ENCODE measurements around the gene EIF3K.
"Not testable (repeated sequence)": the region's sequence is repeated elsewhere in the genome, so short reads cannot be mapped to it uniquely, and the experiment has no call there.

Gene EIF3K, protein sequence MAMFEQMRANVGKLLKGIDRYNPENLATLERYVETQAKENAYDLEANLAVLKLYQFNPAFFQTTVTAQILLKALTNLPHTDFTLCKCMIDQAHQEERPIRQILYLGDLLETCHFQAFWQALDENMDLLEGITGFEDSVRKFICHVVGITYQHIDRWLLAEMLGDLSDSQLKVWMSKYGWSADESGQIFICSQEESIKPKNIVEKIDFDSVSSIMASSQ

GRCh38 chr19:38618590-38619360 is at the start of gene EIF3K:
Gene EIF3K, plus strand, starts transcription at chr19:38619188. Its CDS starts 81 bp downstream, at chr19:38619269.
- DNase-seq (ENCODE audit: low read depth, low spot score) = peak; percentile 88
- peak within 1 kb of the TSS; percentile 65 for H3K27ac ChIP-seq

GRCh38 chr19:38569368-38569983 is 49.5 kb upstream of the EIF3K start:
- no peak for DNase-seq (ENCODE audit: low read depth, low spot score)
- H3K27ac ChIP-seq = no peak overlapping the region

DNA sequence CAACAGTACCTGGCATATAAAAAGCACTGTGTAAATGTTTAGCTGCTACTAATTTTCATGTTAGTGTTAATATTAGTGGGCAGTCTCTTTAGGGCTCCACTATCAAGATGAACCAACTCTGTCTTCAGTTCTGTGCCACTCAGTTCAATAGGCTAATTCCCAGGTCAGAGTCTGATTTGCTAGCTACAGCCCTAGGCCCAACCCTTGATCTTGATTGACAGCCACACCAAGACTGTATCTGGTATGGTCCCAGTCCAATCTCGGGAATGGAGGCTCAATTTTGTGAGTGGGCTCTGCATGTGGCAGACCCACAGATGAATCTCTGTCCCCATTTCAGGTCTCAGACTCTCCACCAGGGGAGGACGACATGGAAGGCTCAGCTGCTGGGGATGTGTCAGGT is 47.3 kb upstream of the EIF3K start:
- no peak overlapping the region for H3K27ac ChIP-seq
- no peak for DNase-seq (ENCODE audit: low read depth, low spot score)

- no peak for DNase-seq (ENCODE audit: low read depth, low spot score)
These were observed 41.2 kb upstream of the EIF3K start for GRCh38 chr19:38577826-38578225.

GRCh38 chr19:38579304-38579703 is 39.7 kb upstream of the EIF3K start:
- peak; percentile 81 for DNase-seq (ENCODE audit: low read depth, low spot score)

More at GRCh38 chr19:38577826-38578225, 41.2 kb upstream of the EIF3K start:
- H3K27ac ChIP-seq = no peak overlapping the region

GRCh38 chr19:38580080-38580479 is 38.9 kb upstream of the EIF3K start:
- H3K27ac ChIP-seq = no peak overlapping the region
- no peak for DNase-seq (ENCODE audit: low read depth, low spot score)

More at GRCh38 chr19:38579304-38579703, 39.7 kb upstream of the EIF3K start:
- not testable (repeated sequence) for H3K27ac ChIP-seq

- H3K27ac ChIP-seq = no peak overlapping the region
- no peak for DNase-seq (ENCODE audit: low read depth, low spot score)
These were observed 35.6 kb upstream of the EIF3K start for GRCh38 chr19:38583219-38583984.

DNA sequence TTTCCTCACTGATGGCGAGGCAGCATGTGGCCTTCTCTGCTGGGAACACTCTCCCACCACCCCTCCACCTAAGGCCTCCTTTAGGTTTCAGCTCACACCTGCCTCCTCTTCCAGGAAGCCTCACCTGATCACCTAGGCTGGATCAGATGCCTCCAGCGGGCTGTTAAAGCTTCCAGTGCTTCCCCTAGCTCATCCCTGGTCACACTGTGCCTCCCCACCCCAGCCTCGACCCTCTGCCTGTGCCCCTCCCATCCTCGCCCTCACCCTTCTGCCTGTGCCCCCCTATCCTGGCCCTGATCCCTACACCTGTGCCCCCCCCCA is 35.0 kb upstream of the EIF3K start:
- DNase-seq (ENCODE audit: low read depth, low spot score) = no peak
- no peak overlapping the region for H3K27ac ChIP-seq

GRCh38 chr19:38587562-38587961 is 31.4 kb upstream of the EIF3K start:
- H3K27ac ChIP-seq = no peak overlapping the region
- DNase-seq (ENCODE audit: low read depth, low spot score) = no peak

DNA sequence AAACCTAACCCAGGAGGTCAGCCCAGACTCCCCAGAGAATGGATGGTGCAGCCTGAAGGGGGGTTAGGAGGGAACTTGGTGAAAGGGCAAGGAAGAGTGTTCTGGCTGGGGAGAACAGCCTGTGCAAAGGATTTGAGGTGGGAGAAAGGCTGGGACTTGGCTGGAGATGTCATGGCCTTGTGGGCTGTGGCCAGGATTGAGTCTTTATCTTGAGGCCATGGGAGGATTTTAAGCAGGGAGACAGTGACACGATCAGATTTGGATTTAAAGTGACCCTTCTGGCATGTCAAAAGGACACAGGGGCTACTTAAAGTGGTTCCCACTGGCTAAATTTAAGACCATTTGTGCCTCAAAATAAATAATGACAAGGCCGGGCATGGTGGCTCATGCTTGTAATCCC is 30.9 kb upstream of the EIF3K start:
- DNase-seq (ENCODE audit: low read depth, low spot score) = no peak

GRCh38 chr19:38592940-38593339 is 26.0 kb upstream of the EIF3K start:
- DNase-seq (ENCODE audit: low read depth, low spot score) = no peak
- H3K27ac ChIP-seq = no peak overlapping the region

More for the DNA sequence above, 30.9 kb upstream of the EIF3K start:
- H3K27ac ChIP-seq = no peak overlapping the region

- no peak for DNase-seq (ENCODE audit: low read depth, low spot score)
- H3K27ac ChIP-seq = no peak overlapping the region
These were observed 22.7 kb upstream of the EIF3K start for GRCh38 chr19:38596057-38596981.

GRCh38 chr19:38597075-38597474 is 21.9 kb upstream of the EIF3K start:
- DNase-seq (ENCODE audit: low read depth, low spot score) = no peak
- H3K27ac ChIP-seq = no peak overlapping the region

GRCh38 chr19:38599722-38600121 is 19.3 kb upstream of the EIF3K start:
- H3K27ac ChIP-seq = no peak overlapping the region
- DNase-seq (ENCODE audit: low read depth, low spot score) = no peak

DNA sequence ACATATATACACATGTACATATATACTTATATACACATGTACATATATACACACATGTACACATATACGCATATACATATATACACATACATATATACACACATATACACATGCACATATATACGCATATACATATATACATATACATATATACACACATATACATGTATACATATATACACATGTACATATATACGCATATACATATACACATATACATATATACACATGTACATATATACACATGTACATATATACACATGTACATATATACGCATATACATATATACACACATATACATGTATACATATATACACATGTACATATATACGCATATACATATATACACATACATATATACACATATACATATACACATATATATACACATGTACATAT is 16.1 kb upstream of the EIF3K start:
- H3K27ac ChIP-seq; DNase-seq (ENCODE audit: low read depth, low spot score): not testable (repeated sequence)

- no peak overlapping the region for H3K27ac ChIP-seq
- DNase-seq (ENCODE audit: low read depth, low spot score) = no peak
These were observed 12.9 kb upstream of the EIF3K start for GRCh38 chr19:38606131-38606530.

- no peak for DNase-seq (ENCODE audit: low read depth, low spot score)
- H3K27ac ChIP-seq = no peak overlapping the region
These were observed 4.7 kb upstream of the EIF3K start for GRCh38 chr19:38614289-38614688.

- no peak for DNase-seq (ENCODE audit: low read depth, low spot score)
- H3K27ac ChIP-seq = no peak overlapping the region
These were observed 3.9 kb upstream of the EIF3K start for GRCh38 chr19:38615007-38615581.

GRCh38 chr19:38616265-38616664 is 2.7 kb upstream of the EIF3K start:
- no peak for DNase-seq (ENCODE audit: low read depth, low spot score)
- no peak overlapping the region for H3K27ac ChIP-seq

All from epithelial cell of prostate (primary cell).